ENCODE measurements around the gene ZNF750. TPM values are rescaled to one million over a fixed set of nuclear protein-coding genes. Genes with fewer than 3 reads are reported as not detected.
A peak's percentile ranks its signal among the peaks of the same experiment; 100 is the strongest.

Gene ZNF750
- total and polyA plus RNA-seq, 2 of the 13 experiments (the other 11 are each of a cell fraction or from before 2014, with no cell fraction given) = not detected

DNA sequence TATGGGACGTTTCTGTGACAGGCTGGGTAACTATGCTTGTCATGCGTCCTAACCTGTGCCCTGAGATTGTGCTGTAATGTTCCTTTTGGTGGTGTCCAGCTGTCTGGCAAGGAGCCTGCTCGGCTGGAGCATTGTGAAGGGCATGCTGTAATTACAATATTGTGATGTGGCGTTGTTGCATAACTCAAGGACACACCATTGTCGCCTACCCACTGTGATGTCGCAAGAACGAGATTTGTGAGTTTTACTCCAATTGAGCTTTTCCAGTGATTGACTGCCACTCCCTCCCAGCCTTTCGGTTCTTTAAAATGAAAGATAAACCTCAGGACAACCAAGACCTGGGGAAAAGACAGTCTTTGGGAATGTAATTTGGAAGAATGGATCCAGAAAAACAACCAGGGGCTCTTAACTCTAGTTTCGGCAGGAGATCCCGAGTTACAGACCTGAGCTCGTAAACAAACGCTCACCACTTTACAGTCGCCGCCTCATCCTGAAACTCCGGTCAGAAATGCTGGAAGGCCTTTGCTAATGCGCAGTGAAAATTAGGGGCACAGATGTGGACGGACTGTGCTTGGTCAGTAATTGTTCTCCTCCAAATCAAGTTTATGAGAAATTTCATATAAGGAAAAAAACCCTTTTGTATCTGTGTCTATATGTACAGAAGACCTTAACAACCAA, 1.3 kb downstream of the ZNF750 start (continued):
- TF ChIP-seq, protein P1, sequence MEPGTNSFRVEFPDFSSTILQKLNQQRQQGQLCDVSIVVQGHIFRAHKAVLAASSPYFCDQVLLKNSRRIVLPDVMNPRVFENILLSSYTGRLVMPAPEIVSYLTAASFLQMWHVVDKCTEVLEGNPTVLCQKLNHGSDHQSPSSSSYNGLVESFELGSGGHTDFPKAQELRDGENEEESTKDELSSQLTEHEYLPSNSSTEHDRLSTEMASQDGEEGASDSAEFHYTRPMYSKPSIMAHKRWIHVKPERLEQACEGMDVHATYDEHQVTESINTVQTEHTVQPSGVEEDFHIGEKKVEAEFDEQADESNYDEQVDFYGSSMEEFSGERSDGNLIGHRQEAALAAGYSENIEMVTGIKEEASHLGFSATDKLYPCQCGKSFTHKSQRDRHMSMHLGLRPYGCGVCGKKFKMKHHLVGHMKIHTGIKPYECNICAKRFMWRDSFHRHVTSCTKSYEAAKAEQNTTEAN (CRISPR knock-in tag; conservative IDR thresholded peaks at IDR 0.05) = no peak
- TF ChIP-seq ZNF547 (CRISPR knock-in tag; IDR thresholded peaks at IDR 0.05) (0 out of 2 replicates have a peak, but pooled peaks have one; percentile 20), NONO (IDR thresholded peaks at IDR 0.05) (no peak), NONO (CRISPR knock-in tag; conservative IDR thresholded peaks at IDR 0.05) (no peak), SIN3A (IDR thresholded peaks at IDR 0.05; ENCODE audit: borderline replicate concordance, low read depth, low read length) (no peak), ATF7-NPFF (CRISPR knock-in tag; IDR thresholded peaks at IDR 0.05; ENCODE audit: low read depth) (peak; percentile 41; the same call in 1 of the 2 replicates), JUN (CRISPR knock-in tag; IDR thresholded peaks at IDR 0.05) (0 out of 2 replicates have a peak, but pooled peaks have one; percentile 25), GATA4 (IDR thresholded peaks at IDR 0.05; ENCODE audit: borderline replicate concordance, low read depth) (no peak), NR2F2 (IDR thresholded peaks at IDR 0.05; ENCODE audit: borderline replicate concordance, low read depth) (no peak), MAZ (IDR thresholded peaks at IDR 0.05; ENCODE audit: borderline replicate concordance, low read depth, low read length) (no peak), MAZ (CRISPR knock-in tag; IDR thresholded peaks at IDR 0.05; ENCODE audit: low read depth) (peak; percentile 53; the same call in 1 of the 2 replicates), RCOR2 (CRISPR knock-in tag; IDR thresholded peaks at IDR 0.05) (peak; percentile 75), TP53 (CRISPR knock-in tag; conservative IDR thresholded peaks at IDR 0.05) (no peak), MEIS1 (CRISPR knock-in tag; IDR thresholded peaks at IDR 0.05; ENCODE audit: borderline replicate concordance) (peak; percentile 80; the same call in 1 of the 2 replicates), CREM (IDR thresholded peaks at IDR 0.05) (peak; percentile 57; the same call in 1 of the 2 replicates), CREM (CRISPR knock-in tag; IDR thresholded peaks at IDR 0.05) (no peak), CEBPG (CRISPR knock-in tag; IDR thresholded peaks at IDR 0.05) (peak; percentile 99), PCBP2 (optimal IDR thresholded peaks at IDR 0.05; ENCODE audit: low read depth, low read length, poor library complexity, severe bottlenecking) (no peak), ZNF782 (CRISPR knock-in tag; IDR thresholded peaks at IDR 0.05; ENCODE audit: borderline replicate concordance) (peak; percentile 69; the same call in 1 of the 2 replicates)
- TF ChIP-seq, protein P2, sequence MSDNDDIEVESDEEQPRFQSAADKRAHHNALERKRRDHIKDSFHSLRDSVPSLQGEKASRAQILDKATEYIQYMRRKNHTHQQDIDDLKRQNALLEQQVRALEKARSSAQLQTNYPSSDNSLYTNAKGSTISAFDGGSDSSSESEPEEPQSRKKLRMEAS (IDR thresholded peaks at IDR 0.05) = peak; percentile 56; the same call in 1 of the 2 replicates
- TF ChIP-seq, protein P3, sequence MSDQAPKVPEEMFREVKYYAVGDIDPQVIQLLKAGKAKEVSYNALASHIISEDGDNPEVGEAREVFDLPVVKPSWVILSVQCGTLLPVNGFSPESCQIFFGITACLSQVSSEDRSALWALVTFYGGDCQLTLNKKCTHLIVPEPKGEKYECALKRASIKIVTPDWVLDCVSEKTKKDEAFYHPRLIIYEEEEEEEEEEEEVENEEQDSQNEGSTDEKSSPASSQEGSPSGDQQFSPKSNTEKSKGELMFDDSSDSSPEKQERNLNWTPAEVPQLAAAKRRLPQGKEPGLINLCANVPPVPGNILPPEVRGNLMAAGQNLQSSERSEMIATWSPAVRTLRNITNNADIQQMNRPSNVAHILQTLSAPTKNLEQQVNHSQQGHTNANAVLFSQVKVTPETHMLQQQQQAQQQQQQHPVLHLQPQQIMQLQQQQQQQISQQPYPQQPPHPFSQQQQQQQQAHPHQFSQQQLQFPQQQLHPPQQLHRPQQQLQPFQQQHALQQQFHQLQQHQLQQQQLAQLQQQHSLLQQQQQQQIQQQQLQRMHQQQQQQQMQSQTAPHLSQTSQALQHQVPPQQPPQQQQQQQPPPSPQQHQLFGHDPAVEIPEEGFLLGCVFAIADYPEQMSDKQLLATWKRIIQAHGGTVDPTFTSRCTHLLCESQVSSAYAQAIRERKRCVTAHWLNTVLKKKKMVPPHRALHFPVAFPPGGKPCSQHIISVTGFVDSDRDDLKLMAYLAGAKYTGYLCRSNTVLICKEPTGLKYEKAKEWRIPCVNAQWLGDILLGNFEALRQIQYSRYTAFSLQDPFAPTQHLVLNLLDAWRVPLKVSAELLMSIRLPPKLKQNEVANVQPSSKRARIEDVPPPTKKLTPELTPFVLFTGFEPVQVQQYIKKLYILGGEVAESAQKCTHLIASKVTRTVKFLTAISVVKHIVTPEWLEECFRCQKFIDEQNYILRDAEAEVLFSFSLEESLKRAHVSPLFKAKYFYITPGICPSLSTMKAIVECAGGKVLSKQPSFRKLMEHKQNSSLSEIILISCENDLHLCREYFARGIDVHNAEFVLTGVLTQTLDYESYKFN (CRISPR knock-in tag; conservative IDR thresholded peaks at IDR 0.05) = peak; percentile 57
- TF ChIP-seq, protein P4, sequence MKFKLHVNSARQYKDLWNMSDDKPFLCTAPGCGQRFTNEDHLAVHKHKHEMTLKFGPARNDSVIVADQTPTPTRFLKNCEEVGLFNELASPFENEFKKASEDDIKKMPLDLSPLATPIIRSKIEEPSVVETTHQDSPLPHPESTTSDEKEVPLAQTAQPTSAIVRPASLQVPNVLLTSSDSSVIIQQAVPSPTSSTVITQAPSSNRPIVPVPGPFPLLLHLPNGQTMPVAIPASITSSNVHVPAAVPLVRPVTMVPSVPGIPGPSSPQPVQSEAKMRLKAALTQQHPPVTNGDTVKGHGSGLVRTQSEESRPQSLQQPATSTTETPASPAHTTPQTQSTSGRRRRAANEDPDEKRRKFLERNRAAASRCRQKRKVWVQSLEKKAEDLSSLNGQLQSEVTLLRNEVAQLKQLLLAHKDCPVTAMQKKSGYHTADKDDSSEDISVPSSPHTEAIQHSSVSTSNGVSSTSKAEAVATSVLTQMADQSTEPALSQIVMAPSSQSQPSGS (CRISPR knock-in tag; IDR thresholded peaks at IDR 0.05) = peak; percentile 67; the same call in 1 of the 2 replicates
- TF ChIP-seq, protein P5, sequence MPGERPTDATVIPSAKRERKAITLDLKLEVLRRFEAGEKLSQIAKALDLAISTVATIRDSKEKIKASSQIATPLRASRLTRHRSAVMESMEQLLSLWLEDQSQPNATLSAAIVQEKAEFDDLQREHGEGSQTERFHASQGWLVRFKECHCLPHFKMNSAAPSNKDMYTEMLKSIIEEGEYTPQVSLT (CRISPR knock-in tag; IDR thresholded peaks at IDR 0.05; ENCODE audit: borderline replicate concordance, low read depth) = no peak
- TF ChIP-seq, protein P6, sequence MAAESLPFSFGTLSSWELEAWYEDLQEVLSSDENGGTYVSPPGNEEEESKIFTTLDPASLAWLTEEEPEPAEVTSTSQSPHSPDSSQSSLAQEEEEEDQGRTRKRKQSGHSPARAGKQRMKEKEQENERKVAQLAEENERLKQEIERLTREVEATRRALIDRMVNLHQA (CRISPR knock-in tag; IDR thresholded peaks at IDR 0.05) = no peak
